H1 (cell line): ENCODE measurements around the gene CCT5. TPM values are rescaled to one million over a fixed set of nuclear protein-coding genes. Genes with fewer than 3 reads are reported as not detected.

Experiments
- EGR1 ChIP-seq: IDR thresholded peaks from 2 replicates; pipeline ENCODE4 v1.6.1; 2011; ENCODE audit warnings: low read depth, low read length, borderline replicate concordance
- KDM1A ChIP-seq: fragments of 200-600, 300-600 bp; sonication (generic); IDR thresholded peaks from 2 replicates; pipeline ENCODE4 v1.7.1; 2016; ENCODE audit warnings: mild to moderate bottlenecking, low read length, borderline replicate concordance
- PHF8 ChIP-seq: fragments of 200-600 bp; sonication (generic); conservative IDR thresholded peaks from 2 replicates; pipeline ENCODE4 v1.7.1; 2012; ENCODE audit warnings: low read depth, mild to moderate bottlenecking, inconsistent platforms, low read length, moderate library complexity
- RFX5 ChIP-seq: IDR thresholded peaks from 2 replicates; pipeline ENCODE4 v1.6.1; 2011; ENCODE audit warnings: low read depth, low read length, improper control_type of control experiment, borderline replicate concordance
- SIN3A ChIP-seq, 2 experiments: IDR thresholded peaks in 1 of 2; conservative IDR thresholded peaks in 1 of 2; 2 replicates each; pipeline ENCODE4 v1.6.1; 2011 to 2012; ENCODE audit warnings: low read length in 2 of 2, improper control_type of control experiment in 1 of 2, low read depth in 1 of 2, mild to moderate bottlenecking in 1 of 2
- SP4 ChIP-seq: IDR thresholded peaks from 2 replicates; pipeline ENCODE4 v1.6.1; 2012; ENCODE audit warnings: low read length, inconsistent platforms
- TAF1 ChIP-seq: IDR thresholded peaks from 2 replicates; pipeline ENCODE4 v1.6.1; 2011; ENCODE audit warnings: mild to moderate bottlenecking, low read depth, low read length
- TBP ChIP-seq: IDR thresholded peaks from 2 replicates; pipeline ENCODE4 v1.6.1; 2011; ENCODE audit warnings: low read depth, low read length, improper control_type of control experiment
- YY1 ChIP-seq: IDR thresholded peaks from 2 replicates; pipeline ENCODE4 v1.6.1; 2011; ENCODE audit warnings: low read depth, mild to moderate bottlenecking, low read length
- polyA plus RNA-seq, 7 experiments: library from polyadenylated mRNA; depleted of rRNA in 3 of 7; stranded (reverse) in 5 of 7; unstranded in 2 of 7; fragments of >200 nt in 5 of 7; fragments of 200-250 nt in 2 of 7; gene quantifications; 1 replicate in 5 of 7; 2 replicates in 1 of 7; 4 replicates in 1 of 7; pipeline versions ENCODE4 v1.2.1 to v1.2.3, GENCODE V29; 2011 to 2013; ENCODE audit warnings: missing spikeins in 2 of 7, mixed read lengths in 2 of 7
- total RNA-seq: library from RNA; stranded (reverse); fragmentation: NEBNext Ultra II Directional; extraction: Animal tissue kit (Norgen Biotek cat#: 25700); gene quantifications from 2 replicates; pipeline ENCODE4 v1.2.1, GENCODE V29; 2021

The CCT5 gene
- total and polyA plus RNA-seq, 2 of the 8 experiments (the other 6 are each of a cell fraction or from before 2014, with no cell fraction given) = 425 to 549 TPM

- TF ChIP-seq RFX5 (no peak), SP4 (no peak), PHF8 (peak; percentile 50; the same call in 1 of the 2 replicates), KDM1A (peak; percentile 47; the same call in 1 of the 2 replicates), YY1 (no peak), EGR1 (no peak), TAF1 (0 out of 2 replicates have a peak, but pooled peaks have one; percentile 22), TBP (no peak), SIN3A (conservative IDR thresholded peaks at IDR 0.05 in 1 of 2, IDR thresholded peaks at IDR 0.05 in 1 of 2; ENCODE audit: low read depth in 1 of 2, low read length in 2 of 2) (no peak)
Observed at GRCh38 chr5:10307206-10308148, 57.4 kb downstream of the CCT5 start, which contains the start of gene CMBL (continued).
